Activated CD4-positive, alpha-beta T cell treated with anti-CD3 and anti-CD28 coated beads, Interleukin-2, Interleukin-4, amounts not matched to agents 100 ng/mL and 50 ng/mL, durations not matched to agents 16 hours and 8 hours (primary cell): ENCODE results near the gene IQGAP3.
A peak's percentile ranks its signal among the peaks of the same experiment; 100 is the strongest.
"Not testable (repeated sequence)": the region's sequence is repeated elsewhere in the genome, so short reads cannot be mapped to it uniquely, and the experiment has no call there.

Experiments used
- DNase-seq: peaks from one replicate; pipeline ENCODE4 v3.0.0-alpha.2; 2020; ENCODE audit warnings: low spot score

Gene IQGAP3

DNA sequence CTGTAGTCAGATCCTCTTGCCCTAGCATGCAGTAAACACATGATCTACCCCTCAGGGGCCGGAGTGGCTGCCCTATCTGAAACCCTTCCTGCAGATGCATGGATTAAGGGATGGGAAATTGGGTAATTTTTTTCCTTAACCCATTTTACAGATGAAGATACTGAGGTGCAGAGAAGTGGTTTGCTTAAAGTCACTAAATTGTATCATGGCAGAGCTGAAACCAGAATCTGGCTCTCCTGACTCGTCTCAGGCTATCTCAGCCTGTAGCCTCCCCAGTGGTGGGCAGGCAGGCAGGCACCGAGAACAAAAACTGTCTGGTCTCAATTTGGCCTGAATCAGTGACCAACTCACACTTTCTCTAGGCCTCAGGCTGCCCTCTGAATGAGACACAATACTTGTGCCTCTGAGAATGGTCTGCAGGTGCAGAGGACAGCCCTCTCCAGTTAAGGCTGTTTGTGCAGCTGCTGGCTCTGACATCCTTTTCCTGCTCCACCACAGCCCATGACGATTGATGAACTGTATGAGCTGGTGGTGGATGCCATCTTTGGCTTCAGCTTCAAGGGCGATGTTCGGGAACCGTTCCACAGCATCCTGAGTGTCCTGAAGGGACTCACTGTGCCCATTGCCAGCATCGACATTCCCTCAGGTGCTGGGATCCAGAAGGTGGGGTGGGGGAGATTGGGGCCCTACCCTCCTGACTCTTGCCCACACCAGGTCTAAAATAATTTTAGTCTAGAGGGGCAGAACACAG is 20.7 kb upstream of the IQGAP3 start:
- no peak for DNase-seq

DNA sequence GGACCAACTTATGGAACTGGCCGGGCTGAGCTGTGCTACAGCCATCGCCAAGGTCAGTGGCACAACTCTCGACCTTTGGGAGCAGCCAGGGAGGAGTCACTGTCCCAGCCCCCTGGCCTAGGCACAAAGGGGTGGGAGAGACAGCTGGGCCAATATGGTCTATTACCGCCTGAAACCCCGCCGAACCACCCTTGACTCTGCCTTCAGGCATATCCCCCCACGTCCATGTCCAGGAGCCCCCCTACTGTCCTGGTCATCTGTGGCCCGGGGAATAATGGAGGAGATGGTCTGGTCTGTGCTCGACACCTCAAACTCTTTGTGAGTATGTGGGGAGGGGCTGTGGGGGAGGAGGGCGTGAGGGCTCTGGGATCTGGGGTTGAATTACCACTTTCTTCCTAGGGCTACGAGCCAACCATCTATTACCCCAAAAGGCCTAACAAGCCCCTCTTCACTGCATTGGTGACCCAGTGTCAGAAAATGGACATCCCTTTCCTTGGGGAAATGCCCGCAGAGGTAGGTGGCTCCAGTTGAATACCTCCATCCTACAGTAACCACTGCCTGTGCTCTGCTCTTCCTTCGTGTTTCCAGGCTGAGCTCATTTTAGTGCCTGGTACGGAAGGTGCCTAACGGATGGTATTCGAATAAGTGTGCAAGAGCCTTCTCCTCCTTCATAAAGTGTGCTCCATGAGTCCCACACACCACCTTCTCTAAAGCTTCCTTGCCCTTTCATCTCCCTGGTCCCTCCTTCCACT is 20.0 kb upstream of the IQGAP3 start:
- no peak for DNase-seq

DNA sequence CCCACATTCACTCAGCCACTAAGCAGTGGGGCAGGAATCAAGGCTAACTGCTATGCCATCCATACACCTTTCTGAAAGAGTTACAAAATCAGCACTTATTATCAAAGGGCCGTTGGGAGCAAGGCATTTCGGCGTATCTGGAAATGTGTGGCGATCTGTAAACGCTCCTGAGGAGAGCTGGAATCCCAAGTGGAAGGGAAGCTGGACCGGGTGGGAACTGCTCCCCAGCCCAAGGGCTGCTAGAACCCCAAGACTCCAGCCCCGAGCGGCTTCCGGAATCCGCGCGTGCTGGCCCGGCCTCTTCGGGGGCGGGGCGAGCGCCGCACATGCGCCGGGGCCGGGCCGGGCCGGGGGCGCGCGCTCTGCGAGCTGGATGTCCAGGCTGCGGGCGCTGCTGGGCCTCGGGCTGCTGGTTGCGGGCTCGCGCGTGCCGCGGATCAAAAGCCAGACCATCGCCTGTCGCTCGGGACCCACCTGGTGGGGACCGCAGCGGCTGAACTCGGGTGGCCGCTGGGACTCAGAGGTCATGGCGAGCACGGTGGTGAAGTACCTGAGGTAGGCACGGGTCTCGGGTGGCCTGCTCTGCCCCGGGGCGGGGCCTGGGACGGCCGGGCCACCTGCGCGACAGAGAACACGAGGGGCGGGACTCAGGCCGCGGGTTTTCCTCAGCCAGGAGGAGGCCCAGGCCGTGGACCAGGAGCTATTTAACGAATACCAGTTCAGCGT is 19.2 kb upstream of the IQGAP3 start, which contains the start of gene NAXE:
NAXE (plus strand) TSS at position 345 of the 726 bp plus-strand sequence; CDS start at position 374, 29 bp downstream.
- DNase-seq: peak; percentile 68

DNA sequence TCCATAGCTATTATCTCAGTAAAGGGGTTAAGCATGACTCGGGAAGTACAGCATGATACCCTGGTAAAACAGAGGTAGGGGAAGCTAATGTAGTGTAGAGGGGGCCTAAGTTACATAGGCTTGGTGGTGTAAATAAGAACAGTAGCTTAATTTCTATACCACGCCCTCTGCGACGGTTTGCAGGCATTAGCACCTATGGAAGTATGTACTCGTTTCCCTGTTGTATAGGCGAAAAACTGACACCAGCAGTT is 18.7 kb upstream of the IQGAP3 start:
- DNase-seq: no peak

DNA sequence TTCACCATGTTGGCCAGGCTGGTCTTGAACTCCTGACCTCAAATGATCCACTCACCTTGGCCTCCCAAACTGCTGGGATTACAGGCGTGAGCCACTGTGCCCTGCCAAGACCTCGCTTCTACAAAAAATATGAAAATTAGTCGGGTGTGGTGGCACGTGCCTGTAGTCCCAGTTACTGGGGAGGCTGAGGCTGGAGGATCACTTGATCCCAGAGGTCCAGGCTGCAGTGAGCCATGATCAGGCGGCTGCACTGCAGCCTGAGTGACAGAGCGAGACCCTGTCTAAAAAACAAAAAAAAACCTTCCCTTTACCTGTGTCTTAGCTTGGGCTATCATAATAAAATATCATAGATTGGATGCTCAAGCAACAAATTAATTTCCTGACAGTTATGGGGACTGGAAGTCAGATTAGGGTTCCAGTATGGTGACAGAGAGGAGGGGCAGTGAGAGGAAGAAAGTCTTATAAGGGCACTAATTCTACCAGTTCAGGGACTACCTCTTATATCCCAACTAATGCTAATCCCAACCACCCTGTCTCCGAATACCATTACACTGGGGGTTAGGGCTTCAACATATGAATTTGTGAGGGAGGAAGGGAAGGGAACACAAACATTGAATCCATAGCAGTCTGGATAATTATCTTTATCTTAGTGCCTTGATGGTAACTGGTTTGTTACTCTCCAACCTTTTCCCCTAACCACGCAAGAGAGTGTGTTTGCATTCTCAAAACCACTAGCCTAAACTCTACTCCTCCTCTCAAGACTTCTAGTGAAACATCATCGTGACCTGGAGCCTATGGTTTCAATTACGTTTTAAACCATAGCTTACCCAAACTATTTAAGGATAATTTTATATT is 18.2 kb upstream of the IQGAP3 start:
- no peak for DNase-seq

DNA sequence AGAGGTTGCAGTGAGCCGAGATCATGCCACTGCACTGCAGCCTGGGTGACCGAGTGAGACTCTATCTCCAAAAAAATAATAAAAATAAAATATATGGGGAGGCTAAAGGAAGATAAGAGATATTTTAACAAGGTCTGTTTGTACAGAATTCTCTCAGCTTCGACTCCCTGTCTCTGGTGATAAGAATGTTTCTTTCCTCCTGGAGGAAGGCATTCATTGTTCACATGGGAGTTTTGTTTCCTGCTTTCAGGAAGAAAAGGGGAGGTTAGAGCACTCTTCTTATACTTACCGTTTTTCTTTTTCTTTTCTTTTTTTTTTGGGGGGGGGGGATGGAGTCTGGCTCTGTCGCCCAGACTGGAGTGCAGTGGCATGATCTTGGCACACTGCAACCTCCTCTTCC is 17.2 kb upstream of the IQGAP3 start:
- DNase-seq: no peak

DNA sequence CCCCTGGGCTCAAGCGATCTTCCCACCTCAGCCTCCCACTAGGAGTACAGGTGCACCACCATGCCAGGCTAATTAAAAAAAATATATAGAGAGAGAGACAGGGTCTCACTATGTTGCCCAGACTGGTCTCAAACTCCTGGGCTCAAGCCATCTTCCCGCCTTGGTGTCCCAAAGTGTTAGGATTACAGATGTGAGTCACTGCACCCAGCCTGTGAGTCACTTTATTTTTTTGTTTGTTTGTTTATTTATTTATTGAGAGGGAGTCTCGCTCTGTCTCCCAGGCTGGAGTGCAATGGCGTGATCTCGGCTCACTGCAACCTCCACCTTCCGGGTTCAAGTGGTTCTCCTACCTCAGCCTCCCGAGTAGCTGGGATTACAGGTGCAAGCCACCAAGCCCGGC is 15.6 kb upstream of the IQGAP3 start:
- DNase-seq: not testable (repeated sequence)

DNA sequence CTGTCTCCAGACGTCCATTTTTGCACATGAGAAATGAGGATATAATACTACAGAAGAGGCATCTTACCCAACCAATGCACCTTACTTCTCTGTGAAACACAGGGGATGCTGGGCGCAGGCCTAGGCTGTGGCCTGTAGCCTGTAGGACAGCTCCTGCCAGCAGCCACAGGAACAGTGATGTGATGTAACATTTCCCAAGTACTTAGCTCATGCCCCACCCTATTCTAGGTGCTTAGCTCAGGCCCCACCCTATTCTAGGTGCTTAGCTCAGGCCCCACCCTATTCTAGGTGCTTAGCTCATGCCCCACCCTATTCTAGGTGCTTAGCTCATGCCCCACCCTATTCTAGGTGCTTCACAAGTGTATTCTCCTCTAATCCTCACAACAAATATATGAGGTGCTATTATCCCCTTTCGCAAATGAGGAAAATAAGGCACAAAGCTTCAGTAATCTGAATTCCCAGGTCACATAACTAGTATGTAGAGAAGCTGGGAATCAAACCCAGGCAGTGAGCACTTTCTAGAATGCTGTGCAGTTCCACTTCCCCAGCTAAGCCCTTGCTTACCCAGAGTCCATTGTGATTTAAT is 14.6 kb upstream of the IQGAP3 start:
- no peak for DNase-seq

DNA sequence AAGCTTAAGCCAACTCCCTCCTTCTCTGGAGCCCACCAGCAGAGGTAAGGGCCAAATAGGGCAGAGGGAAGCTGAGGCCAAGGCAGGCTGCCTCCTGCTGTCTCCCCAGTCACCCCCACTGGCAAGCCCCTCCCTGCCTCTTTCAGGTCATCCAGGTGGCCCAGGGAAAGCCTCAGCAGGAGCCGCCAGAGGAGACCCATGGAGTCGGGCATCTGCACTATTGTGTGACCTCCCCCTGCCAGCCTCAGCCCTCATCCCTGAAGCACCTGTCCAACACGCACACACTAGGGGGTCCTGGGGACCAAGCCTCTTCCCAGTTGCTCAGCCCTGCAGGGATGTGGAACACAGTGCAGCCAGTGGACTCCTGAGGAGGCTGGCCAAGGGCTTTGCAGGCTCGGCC is 14.0 kb upstream of the IQGAP3 start:
- DNase-seq: no peak

DNA sequence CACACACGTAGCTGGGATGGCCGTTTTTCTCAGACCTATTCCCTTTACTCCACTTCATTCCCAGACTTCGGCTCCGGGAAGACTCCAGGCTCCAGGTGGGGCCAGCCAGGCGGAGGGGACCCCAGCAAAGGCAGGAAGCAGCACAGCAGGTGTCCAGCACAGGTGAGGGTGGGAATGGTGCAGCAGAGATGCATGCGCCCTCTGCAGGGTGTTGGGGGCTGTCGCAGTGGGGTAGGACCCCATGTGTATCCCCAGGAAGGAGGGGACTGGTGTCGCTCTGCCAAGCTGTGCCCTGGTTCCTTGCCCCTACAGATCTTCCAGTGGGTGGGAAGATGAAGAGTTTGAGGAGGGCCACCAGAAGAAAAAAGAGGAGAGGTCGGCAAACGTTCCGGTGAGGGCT is 12.4 kb upstream of the IQGAP3 start:
- DNase-seq: no peak

DNA sequence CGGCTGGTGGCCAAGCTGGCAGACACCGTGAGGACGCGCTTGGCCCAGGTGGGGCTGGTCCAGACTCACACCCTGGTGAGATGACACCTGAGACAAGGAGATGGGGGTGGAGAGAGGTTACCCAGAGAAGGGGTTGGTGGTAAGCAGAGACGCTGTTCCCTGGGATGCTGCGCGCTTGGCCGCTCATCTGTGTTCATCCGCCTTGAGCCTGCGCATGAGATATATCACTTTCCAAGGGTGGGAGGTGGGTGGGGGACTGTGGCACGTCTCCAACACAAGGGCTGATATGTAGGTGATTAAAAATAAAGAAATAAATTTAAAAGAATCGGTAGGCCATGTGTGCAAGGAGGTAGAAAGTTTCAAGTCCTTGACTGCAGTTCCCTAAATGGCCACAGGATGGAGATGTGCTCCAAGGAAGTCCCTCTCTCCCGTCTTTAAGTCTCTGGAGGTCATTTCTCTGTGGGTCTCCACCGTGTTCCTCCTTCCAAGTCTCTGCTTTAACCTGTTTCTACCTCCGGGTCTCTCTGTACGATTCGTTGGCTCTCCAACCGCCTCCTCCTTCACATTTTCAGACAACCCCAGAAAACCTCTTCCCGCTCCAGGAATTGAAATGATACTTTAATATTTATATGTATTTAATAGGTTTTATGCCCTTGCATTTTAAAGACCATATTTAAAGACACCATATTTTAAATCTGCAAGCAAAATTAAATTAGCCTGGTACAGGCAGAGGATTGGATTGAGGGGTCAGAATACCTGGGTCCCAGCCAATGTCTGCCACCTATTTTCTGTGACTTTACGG is 11.7 kb upstream of the IQGAP3 start:
- peak; percentile 82 for DNase-seq

DNA sequence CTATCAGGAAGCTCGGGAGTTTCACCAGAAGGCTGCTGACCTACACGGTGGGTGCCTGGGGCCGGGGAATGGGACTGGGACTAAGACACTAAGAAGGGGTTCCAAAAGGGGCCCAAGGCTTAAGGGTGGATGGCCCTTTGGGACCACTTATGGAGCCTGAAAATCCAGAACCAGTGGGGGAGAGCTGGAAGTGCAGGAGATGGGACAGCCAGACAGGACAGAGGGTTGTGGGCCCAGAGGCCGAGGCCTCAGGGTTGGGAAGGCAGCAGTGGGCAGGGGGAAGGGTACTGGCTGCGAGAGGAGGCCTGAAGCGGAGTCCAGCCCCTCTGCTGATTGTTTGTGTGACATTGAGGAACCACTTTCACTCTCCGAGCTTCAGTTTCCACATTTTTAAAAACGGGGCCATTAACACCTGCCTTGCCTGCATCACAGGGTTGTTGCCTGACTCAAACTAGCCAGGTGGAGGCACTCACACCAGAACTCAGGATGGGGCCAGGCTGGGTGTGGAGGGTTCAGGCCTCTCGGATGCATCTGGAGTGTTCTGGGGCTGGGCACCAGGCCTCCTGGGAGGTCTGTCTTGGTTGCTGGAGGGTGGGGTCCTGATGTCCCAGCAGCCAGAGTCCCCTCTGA is 10.1 kb upstream of the IQGAP3 start:
- DNase-seq: no peak

DNA sequence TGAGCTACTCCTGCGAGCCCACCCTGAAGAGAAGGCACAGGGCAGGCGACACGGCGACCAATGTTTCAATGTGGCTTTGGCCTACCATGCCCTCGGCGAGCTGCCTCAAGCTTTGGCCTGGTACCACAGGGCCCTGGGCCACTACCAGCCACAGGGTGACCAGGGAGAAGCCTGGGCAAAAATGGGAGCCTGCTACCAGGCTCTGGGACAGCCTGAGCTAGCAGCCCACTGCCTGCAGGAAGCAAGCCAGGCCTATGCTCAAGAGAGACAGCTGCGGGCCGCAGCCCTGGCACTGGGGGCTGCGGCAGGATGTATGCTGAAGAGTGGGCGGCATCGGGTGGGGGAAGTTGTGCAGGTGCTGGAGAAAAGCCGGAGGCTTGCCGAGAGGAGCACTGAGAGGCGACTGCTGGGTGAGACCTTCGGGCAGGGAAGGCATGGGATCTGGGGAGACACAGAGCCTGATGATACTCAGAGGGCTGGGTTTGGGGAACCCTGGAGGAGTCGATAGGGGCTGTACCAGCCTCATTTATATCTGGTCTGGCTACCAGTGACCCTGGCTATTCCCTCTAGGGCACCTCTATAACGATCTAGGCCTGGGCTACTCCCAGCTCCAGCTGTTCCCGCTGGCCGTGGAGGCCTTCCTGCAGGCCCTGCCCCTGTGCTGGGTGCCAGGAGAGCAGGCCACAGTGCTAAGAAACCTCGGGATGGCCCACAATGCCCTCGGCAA is 9.5 kb upstream of the IQGAP3 start:
- DNase-seq: no peak

DNA sequence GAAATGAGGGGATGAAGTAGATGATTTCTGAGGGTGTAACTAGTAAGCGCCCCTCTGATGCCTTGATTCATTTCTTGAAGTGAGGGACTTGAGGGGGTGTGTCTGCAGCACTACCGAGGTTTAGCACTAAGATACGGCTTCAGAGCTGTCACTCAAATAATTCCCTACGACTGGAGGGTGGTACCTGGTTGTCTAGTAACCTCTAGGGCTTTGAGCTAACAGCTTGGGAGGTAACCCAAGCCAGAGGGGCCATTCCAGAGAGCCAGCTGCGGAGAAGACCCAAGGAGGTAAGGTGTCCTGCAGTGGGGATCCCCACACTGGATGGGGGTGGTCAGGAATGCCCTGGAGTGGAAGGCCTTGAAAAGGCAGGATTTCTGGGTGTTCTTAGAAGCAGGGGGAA is 7.1 kb upstream of the IQGAP3 start, which contains the start of gene TTC24:
TTC24 (plus strand) TSS at position 252 of the 400 bp plus-strand sequence. CDS start 1,642 bp downstream, outside the sequence.
- no peak for DNase-seq

DNA sequence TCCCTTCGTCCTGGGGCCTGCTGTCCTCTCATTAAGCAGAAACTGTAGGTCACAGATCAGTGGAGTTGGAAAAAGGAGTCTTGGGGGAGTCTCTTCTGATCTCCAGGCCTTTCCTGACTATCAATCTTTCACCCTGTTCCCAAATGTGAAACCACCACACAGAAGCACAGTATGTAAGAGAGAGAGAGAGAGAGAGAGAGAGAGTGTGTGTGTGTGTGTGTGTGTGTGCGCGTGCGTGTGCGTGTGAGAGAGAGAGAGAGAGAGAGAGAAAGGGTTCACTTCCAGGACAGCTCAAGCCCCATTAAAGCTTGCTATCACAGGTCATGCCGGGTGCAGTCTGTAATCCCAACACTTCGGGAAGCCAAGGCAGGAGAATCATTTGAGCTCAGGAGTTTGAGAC is 5.7 kb upstream of the IQGAP3 start:
- DNase-seq: no peak

DNA sequence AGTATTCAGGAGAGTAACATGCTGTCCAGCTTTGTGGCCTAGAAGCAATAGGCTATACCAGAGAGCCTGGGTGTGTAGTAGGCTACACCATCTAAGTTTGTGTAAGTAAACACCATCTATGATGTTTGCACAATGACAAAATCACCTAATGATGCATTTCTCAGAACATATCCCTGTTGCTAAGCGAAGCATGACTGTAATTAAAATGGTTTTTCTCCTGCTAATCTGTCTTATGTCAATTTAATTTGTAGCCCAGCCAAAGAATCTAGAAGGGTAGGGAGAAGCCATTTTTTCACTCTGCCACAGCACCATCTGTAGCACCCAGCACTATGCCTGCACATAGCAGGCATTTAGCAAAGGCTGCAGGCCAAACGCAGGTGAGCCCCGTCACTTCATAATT is 5.2 kb upstream of the IQGAP3 start:
- no peak for DNase-seq

DNA sequence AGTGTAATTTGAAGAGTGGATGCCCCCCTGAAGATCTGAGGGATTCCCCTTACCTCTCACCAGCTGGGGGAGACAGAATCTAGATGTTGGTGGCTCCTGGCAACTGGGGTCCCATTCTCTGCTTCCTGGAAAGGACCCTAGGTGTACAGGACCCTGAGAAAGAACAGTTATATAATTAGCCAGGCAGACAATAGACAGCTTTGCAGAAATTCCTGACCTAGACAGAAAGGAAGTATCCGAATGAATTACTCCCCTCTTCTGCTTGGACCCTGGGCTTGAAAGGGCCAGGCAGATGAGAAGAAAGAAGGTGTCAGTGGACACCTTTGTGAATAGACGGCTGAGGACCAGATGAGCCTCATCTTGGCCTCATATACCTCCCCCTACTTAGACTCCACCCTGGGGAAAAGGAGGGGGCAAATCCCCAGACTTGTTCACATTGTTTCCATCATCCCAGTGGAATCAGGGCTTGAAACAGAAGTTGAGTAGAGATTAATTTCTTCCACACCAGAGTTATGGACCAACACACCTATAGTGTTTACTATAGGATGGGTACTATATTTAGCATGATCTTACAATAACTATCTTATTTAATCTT is 1.8 kb upstream of the IQGAP3 start:
- DNase-seq: no peak

DNA sequence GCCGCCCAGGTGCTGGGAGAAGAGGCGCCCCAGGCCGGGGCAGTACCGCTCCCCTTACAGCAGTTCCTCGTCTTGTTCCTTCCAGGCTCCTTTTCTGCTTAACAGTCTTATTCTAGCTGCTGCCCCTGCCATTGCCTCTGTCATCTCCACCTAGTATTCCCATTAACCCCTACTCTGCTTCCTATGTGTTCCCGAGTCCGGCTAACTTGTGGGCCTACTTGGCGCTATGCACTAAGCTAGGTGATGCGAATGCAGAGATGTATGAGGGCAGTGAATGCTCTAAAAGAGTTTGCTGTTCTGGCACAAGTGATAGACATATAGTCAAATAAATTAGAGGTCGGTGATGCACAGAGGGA is 276 bp upstream of the IQGAP3 start:
- no peak for DNase-seq

DNA sequence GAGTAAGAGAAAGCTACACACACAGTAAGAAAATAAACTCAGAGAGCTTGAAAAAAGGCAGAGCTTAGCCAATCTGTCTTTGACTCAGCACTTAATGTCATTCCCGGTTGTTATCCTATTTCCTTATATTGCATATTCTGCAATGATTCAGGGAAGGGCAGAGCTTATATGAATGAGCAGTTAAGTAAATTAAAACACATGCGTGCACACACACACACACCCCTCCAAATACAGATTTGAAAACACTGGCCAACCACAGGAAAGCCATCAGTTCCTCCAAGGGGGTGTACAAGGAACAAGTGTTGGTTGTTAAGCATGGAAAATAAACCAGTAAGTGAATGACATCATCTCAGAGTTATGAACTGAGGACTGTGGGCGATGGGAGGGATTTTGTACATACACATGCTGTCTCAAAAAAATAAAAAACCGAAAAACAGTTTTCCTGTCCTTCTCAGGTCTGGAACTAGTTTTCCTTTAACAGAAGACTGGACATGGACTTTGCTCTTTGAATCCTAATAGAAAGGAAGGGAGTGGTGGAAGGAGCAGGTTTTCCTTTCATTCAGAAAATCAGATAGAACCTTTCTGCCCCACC is 1.0 kb downstream of the IQGAP3 start:
- no peak for DNase-seq
